IMR-90 (cell line): Measurements from ENCODE around the gene GRIA3. TPM values are rescaled to one million over a fixed set of nuclear protein-coding genes. Genes with fewer than 3 reads are reported as not detected.

Experiments
- ATAC-seq: fragments of 200-7000 bp; cut with Tn5 transposase; 2 replicates; pipeline ENCODE4 v1.9.1; 2020; ENCODE audit warnings: low read depth, mild to moderate bottlenecking, moderate library complexity
- BruUV-seq: library from RNA; stranded (reverse); fragments of 400-500 nt; replicated peaks from 2 replicates; lab custom pipeline; 2021; lab: Mats Ljungman, UMichigan
- CTCF ChIA-PET: fragments of 300-600 bp; formaldehyde crosslinking; extraction: SDS; loops from one replicate; lab custom pipeline; 2021; ENCODE audit warnings: antibody characterized with exemption; lab: Yijun Ruan, JAX
- POLR2A ChIA-PET: fragments of 300-600 bp; sonication (Branson Sonifier 250); formaldehyde crosslinking; loops from one replicate; lab custom pipeline; 2022; ENCODE audit warnings: antibody characterized with exemption; ENCODE audit not compliant: unreplicated experiment; lab: Charles Lee
- DNase-seq: peaks from one replicate; pipeline ENCODE4 v3.0.0; 2013
- H2AFZ ChIP-seq: replicated peaks from 2 replicates; pipeline ENCODE3; 2013; ENCODE audit warnings: low read length, mild to moderate bottlenecking; ENCODE audit not compliant: poor library complexity
- H2AK5ac ChIP-seq: 2 replicates; pipeline ENCODE4 v1.6.1; 2013; ENCODE audit warnings: low read depth, low read length, inconsistent platforms
- H2AK9ac ChIP-seq: replicated peaks from 2 replicates; pipeline ENCODE3; 2013; ENCODE audit warnings: mild to moderate bottlenecking, low read depth, low read length, moderate library complexity; ENCODE audit not compliant: poor library complexity
- H2BK120ac ChIP-seq: 2 replicates; pipeline ENCODE4 v1.6.1; 2013; ENCODE audit warnings: low read depth, low read length, inconsistent platforms
- H2BK15ac ChIP-seq: 3 replicates; pipeline ENCODE4 v1.6.1; 2013; ENCODE audit warnings: low read depth, low read length, inconsistent platforms
- H2BK20ac ChIP-seq: 2 replicates; pipeline ENCODE4 v1.6.1; 2013; ENCODE audit warnings: low read depth, mild to moderate bottlenecking, inconsistent platforms, low read length, moderate library complexity
- H2BK5ac ChIP-seq: 2 replicates; pipeline ENCODE4 v1.6.1; 2013; ENCODE audit warnings: mild to moderate bottlenecking, low read depth, low read length, inconsistent platforms; ENCODE audit not compliant: poor library complexity, severe bottlenecking
- H3K14ac ChIP-seq: replicated peaks from 2 replicates; pipeline ENCODE4 v1.6.1; 2013; ENCODE audit warnings: low read depth, low read length, inconsistent platforms
- H3K18ac ChIP-seq: 2 replicates; pipeline ENCODE4 v1.6.1; 2013; ENCODE audit warnings: low read depth, low read length, control low read depth
- H3K23ac ChIP-seq: 2 replicates; pipeline ENCODE4 v1.6.1; 2013; ENCODE audit warnings: low read depth, low read length, inconsistent platforms
- H3K27ac ChIP-seq: 2 replicates; pipeline ENCODE4 v1.5.1; 2013; ENCODE audit warnings: mild to moderate bottlenecking, control low read depth, low read length; ENCODE audit not compliant: insufficient read depth
- H3K27me3 ChIP-seq: 2 replicates; pipeline ENCODE4 v1.6.1; 2013; ENCODE audit warnings: low read length; ENCODE audit not compliant: control insufficient read depth, insufficient read depth
- H3K36me3 ChIP-seq: 2 replicates; pipeline ENCODE4 v1.6.1; 2013; ENCODE audit warnings: low read length, mixed read lengths; ENCODE audit not compliant: control insufficient read depth, insufficient read depth
- H3K4ac ChIP-seq: 2 replicates; pipeline ENCODE4 v1.6.1; 2013; ENCODE audit warnings: low read depth, low read length, inconsistent platforms
- H3K4me1 ChIP-seq: 2 replicates; pipeline ENCODE4 v1.6.1; 2013; ENCODE audit warnings: low read length, mixed read lengths; ENCODE audit not compliant: control insufficient read depth, insufficient read depth
- H3K4me2 ChIP-seq: 2 replicates; pipeline ENCODE4 v1.6.1; 2013; ENCODE audit warnings: low read depth, mild to moderate bottlenecking, control low read depth, low read length, moderate library complexity
- H3K4me3 ChIP-seq: 2 replicates; pipeline ENCODE4 v1.5.1; 2013; ENCODE audit warnings: low read depth, mild to moderate bottlenecking, control low read depth, low read length, moderate library complexity; ENCODE audit not compliant: insufficient read depth
- H3K56ac ChIP-seq: 2 replicates; pipeline ENCODE4 v1.6.1; 2013; ENCODE audit warnings: low read length, inconsistent platforms; ENCODE audit not compliant: insufficient read depth; ENCODE audit errors: extremely low read depth
- H3K79me1 ChIP-seq, 2 experiments: 2 replicates each; pipeline ENCODE4 v1.6.1; 2013; ENCODE audit warnings: low read length in 2 of 2, inconsistent platforms in 1 of 2, low read depth in 1 of 2
- H3K9ac ChIP-seq: 2 replicates; pipeline ENCODE4 v1.6.1; 2013; ENCODE audit warnings: low read depth, low read length, control low read depth
- H3K9me1 ChIP-seq: 2 replicates; pipeline ENCODE4 v1.6.1; 2013; ENCODE audit warnings: low read length, inconsistent platforms; ENCODE audit not compliant: insufficient read depth
- H3K9me3 ChIP-seq: 2 replicates; pipeline ENCODE4 v1.6.1; 2013; ENCODE audit warnings: low read length; ENCODE audit not compliant: control insufficient read depth, insufficient read depth
- H4K20me1 ChIP-seq: 2 replicates; pipeline ENCODE4 v1.6.1; 2013; ENCODE audit warnings: low read length, inconsistent platforms; ENCODE audit not compliant: insufficient read depth
- H4K5ac ChIP-seq: 2 replicates; pipeline ENCODE4 v1.6.1; 2013; ENCODE audit warnings: mild to moderate bottlenecking, low read depth, low read length, control low read depth
- H4K8ac ChIP-seq, 2 experiments: 2 replicates each; pipeline ENCODE4 v1.6.1; 2013; ENCODE audit warnings: low read depth in 2 of 2, low read length in 2 of 2, control low read depth in 1 of 2, inconsistent platforms in 1 of 2
- H4K91ac ChIP-seq: 2 replicates; pipeline ENCODE4 v1.6.1; 2013; ENCODE audit warnings: low read depth, low read length, inconsistent platforms; ENCODE audit not compliant: insufficient read depth
- CEBPB ChIP-seq: IDR thresholded peaks from 2 replicates; pipeline ENCODE4 v1.6.1; 2012; ENCODE audit warnings: low read depth, low read length, improper control_type of control experiment
- FOS ChIP-seq: fragments of 150-350 bp; IDR thresholded peaks from 2 replicates; pipeline ENCODE4 v1.6.1; 2016; ENCODE audit warnings: low read depth, low read length
- POLR2A ChIP-seq: IDR thresholded peaks from 2 replicates; pipeline ENCODE4 v1.6.1; 2012; ENCODE audit warnings: mild to moderate bottlenecking, low read depth, low read length
- RAD21 ChIP-seq: IDR thresholded peaks from 2 replicates; pipeline ENCODE4 v1.6.1; 2012; ENCODE audit warnings: low read length, improper control_type of control experiment
- USF2 ChIP-seq: fragments of 150-350 bp; IDR thresholded peaks from 2 replicates; pipeline ENCODE4 v1.6.1; 2017; ENCODE audit warnings: mild to moderate bottlenecking, antibody characterized with exemption, low read length, low read depth
- WGBS, 2 experiments: methylation state at CpG; one replicate each; pipeline versions ENCODE4 v1.1.5 to v1.1.7; 2013; ENCODE audit warnings: missing lambda C conversion rate in 2 of 2; ENCODE audit not compliant: insufficient read length in 1 of 2; ENCODE audit errors: extremely low coverage in 2 of 2; 5-methylcytosine and 5-hydroxymethylcytosine counted together
- dilution Hi-C: fragments of 300-500 bp; cut with HindIII; formaldehyde crosslinking; loops from one replicate; pipeline ENCODE4 v1.14.3; 2018; ENCODE audit warnings: low sequenced_read_pairs; ENCODE audit not compliant: unreplicated experiment
- in situ Hi-C: fragments of 300-500 bp; cut with MboI; formaldehyde crosslinking; loops from 3 replicates; pipeline ENCODE4 v1.14.3; 2019; ENCODE audit warnings: low sequenced_read_pairs, inconsistent platforms, mixed read lengths
- intact Hi-C: fragments of 100-400 bp; cut with micrococcal nuclease; formaldehyde crosslinking; loops from 2 replicates; pipeline ENCODE4 v1.10.0; 2022
- polyA plus RNA-seq, 3 experiments: library from polyadenylated mRNA; depleted of rRNA; stranded (reverse); fragments of >200 nt; gene quantifications; 2 replicates each; pipeline ENCODE4 v1.2.3, GENCODE V29; 2012; ENCODE audit warnings: low replicate concordance in 1 of 3
- total RNA-seq: library from RNA; depleted of rRNA; stranded (reverse); fragments of >200 nt; gene quantifications from 2 replicates; pipeline ENCODE4 v1.2.3, GENCODE V29; 2012

The GRIA3 gene
- total and polyA plus RNA-seq, 2 of the 4 experiments (the other 2 are of a cell fraction) = not detected

GRCh38 chrX:123272630-123273029 is 88.6 kb downstream of the GRIA3 start:
- Histone ChIP-seq H2BK15ac (no peak overlapping the region), H4K8ac (no peak overlapping the region), H2BK120ac (no peak overlapping the region), H3K4me1 (no peaks in the 10 kb centered on the region), H2BK5ac (no peak overlapping the region), H3K4ac (no peak overlapping the region), H3K9me3 (no peaks in the 10 kb centered on the region), H3K27ac (no peak overlapping the region), H3K18ac (no peak overlapping the region), H3K9ac (no peak overlapping the region), H3K79me1 (no peaks in the 10 kb centered on the region), H4K5ac (no peak overlapping the region), H2BK20ac (no peak overlapping the region), H2AK5ac (no peak overlapping the region), H3K14ac (no peak overlapping the region), H3K23ac (no peak overlapping the region), H4K20me1 (no peaks in the 10 kb centered on the region), H3K36me3 (no peaks in the 10 kb centered on the region), H3K4me2 (no peak overlapping the region), H4K91ac (no peak overlapping the region), H3K9me1 (no peaks in the 10 kb centered on the region), H2AFZ (no peak overlapping the region), H2AK9ac (no peak overlapping the region), H3K27me3 (no peaks in the 10 kb centered on the region), H3K56ac (no peak overlapping the region; the same call in 1 of the 2 replicates), H3K4me3 (no peak overlapping the region)
- POLR2A ChIA-PET = no interaction called here
- CTCF ChIA-PET = interaction anchor here (0.5 kb wide), 1 partner anchor 381 kb away, joined by 3 read pairs; no protein-coding TSS in a partner anchor
- TF ChIP-seq CEBPB = no peak
- TF ChIP-seq POLR2A = no peak
- TF ChIP-seq FOS = no peak
- no peak for TF ChIP-seq RAD21
- no peak for TF ChIP-seq USF2
- no peak for ATAC-seq
- BruUV-seq = no TSS peak
- in situ Hi-C loops = no loop called here
- no CpG with 5 or more reads among the region's 4 CpGs for WGBS, 2 experiments
- intact Hi-C loops = no loop called here
- dilution Hi-C loops = no loop called here
- no peak for DNase-seq
